Activated CD4-positive, alpha-beta memory T cell treated with anti-CD3 and anti-CD28 coated beads, Interleukin-2, amount 10 ng/mL, durations not matched to agents 7 days and 5 days (primary cell): ENCODE measurements around the gene RIT1. TPM values are rescaled to one million over a fixed set of nuclear protein-coding genes. Genes with fewer than 3 reads are reported as not detected.

Source experiments
- CTCF ChIA-PET: fragments of 350-600 bp; sonication (Branson Sonifier 250); formaldehyde crosslinking; loops from one replicate; lab custom pipeline; 2021; ENCODE audit warnings: antibody characterized with exemption, inconsistent platforms; lab: Charles Lee
- POLR2A ChIA-PET: fragments of 350-600 bp; sonication (Branson Sonifier 250); formaldehyde crosslinking; loops from one replicate; lab custom pipeline; 2021; ENCODE audit warnings: antibody characterized with exemption; lab: Charles Lee
- DNase-seq: peaks from one replicate; pipeline ENCODE4 v3.0.0-alpha.2; 2020
- H3K27ac Mint-ChIP-seq: one replicate; pipeline ENCODE4 v1.8.0; 2021; ENCODE audit warnings: mild to moderate bottlenecking, mixed read lengths
- H3K27me3 Mint-ChIP-seq: one replicate; pipeline ENCODE4 v1.8.0; 2021; ENCODE audit warnings: mixed read lengths
- H3K36me3 Mint-ChIP-seq: one replicate; pipeline ENCODE4 v1.8.0; 2021; ENCODE audit warnings: low read depth, mixed read lengths
- H3K4me1 Mint-ChIP-seq: one replicate; pipeline ENCODE4 v1.8.0; 2021; ENCODE audit warnings: mixed read lengths
- H3K4me3 Mint-ChIP-seq: one replicate; pipeline ENCODE4 v1.8.0; 2021; ENCODE audit warnings: mild to moderate bottlenecking, mixed read lengths
- H3K9me3 Mint-ChIP-seq: one replicate; pipeline ENCODE4 v1.8.0; 2021; ENCODE audit warnings: mixed read lengths
- total RNA-seq, 2 experiments: library from RNA; stranded (reverse); gene quantifications; one replicate each; pipeline ENCODE4 v1.2.3, GENCODE V29; 2021

RIT1 gene
- total RNA-seq, 2 experiments from 2014 or later = 25.0 to 30.9 TPM

- DNase-seq = no peak
- CTCF ChIA-PET = no interaction called here
- Mint-ChIP-seq H3K27me3 (no peaks in the 10 kb centered on the region), H3K9me3 (no peaks in the 10 kb centered on the region), H3K4me3 (no peak overlapping the region), H3K4me1 (peaks cover 11% of the 10 kb centered on the region), H3K36me3 (peaks cover 9% of the 10 kb centered on the region), H3K27ac (no peak overlapping the region)
- POLR2A ChIA-PET = no interaction called here
Observed at GRCh38 chr1:155888481-155888880, 22.7 kb downstream of the RIT1 start.

- H3K27me3 Mint-ChIP-seq = no peaks in the 10 kb centered on the region
- ChIA-PET POLR2A (interaction anchor here (0.8 kb wide), 1 partner anchor 26 kb away, joined by 3 read pairs; the partner anchor contains the start of gene RIT1), CTCF (no interaction called here)
- no peaks in the 10 kb centered on the region for H3K4me1 Mint-ChIP-seq
- no peak for DNase-seq
- H3K27ac Mint-ChIP-seq = no peak overlapping the region
- H3K36me3 Mint-ChIP-seq = peaks cover 22% of the 10 kb centered on the region
- H3K9me3 Mint-ChIP-seq = no peaks in the 10 kb centered on the region
- H3K4me3 Mint-ChIP-seq = no peak overlapping the region
Observed at GRCh38 chr1:155884982-155885381, 26.2 kb downstream of the RIT1 start.

GRCh38 chr1:155884031-155884960 is 26.9 kb downstream of the RIT1 start:
- H3K36me3 Mint-ChIP-seq = peaks cover 26% of the 10 kb centered on the region
- no peak overlapping the region for H3K4me3 Mint-ChIP-seq
- POLR2A ChIA-PET = interaction anchor here (0.8 to 2.0 kb wide), 2 partner anchors 9 to 26 kb away, joined by 3 to 11 read pairs; partner anchors contain the start of gene RIT1

GRCh38 chr1:155882766-155883165 is 28.4 kb downstream of the RIT1 start:
- POLR2A ChIA-PET = interaction anchor here (1.0 to 2.0 kb wide), 4 partner anchors 10 to 48 kb away, joined by 3 to 11 read pairs (median 4); partner anchors contain the start of gene SYT11
- peaks cover 26% of the 10 kb centered on the region for H3K36me3 Mint-ChIP-seq
- H3K4me3 Mint-ChIP-seq = no peak overlapping the region
- CTCF ChIA-PET = interaction anchor here (0.7 to 1.1 kb wide), 3 partner anchors 9 to 219 kb away, joined by 3 to 4 read pairs (median 3); no protein-coding TSS in a partner anchor
- no peaks in the 10 kb centered on the region for H3K9me3 Mint-ChIP-seq
- no peak overlapping the region for H3K27ac Mint-ChIP-seq
- no peaks in the 10 kb centered on the region for H3K27me3 Mint-ChIP-seq
- DNase-seq = no peak
- H3K4me1 Mint-ChIP-seq = no peaks in the 10 kb centered on the region

More at GRCh38 chr1:155884031-155884960, 26.9 kb downstream of the RIT1 start:
- DNase-seq = no peak
- Mint-ChIP-seq H3K27ac (no peak overlapping the region), H3K27me3 (no peaks in the 10 kb centered on the region), H3K9me3 (no peaks in the 10 kb centered on the region), H3K4me1 (no peaks in the 10 kb centered on the region)
- CTCF ChIA-PET = no interaction called here

GRCh38 chr1:155882235-155882634 is 28.9 kb downstream of the RIT1 start:
- no peak for DNase-seq
- Mint-ChIP-seq H3K4me3 (no peak overlapping the region), H3K27ac (no peak overlapping the region), H3K4me1 (no peaks in the 10 kb centered on the region), H3K36me3 (peaks cover 26% of the 10 kb centered on the region), H3K27me3 (no peaks in the 10 kb centered on the region), H3K9me3 (no peaks in the 10 kb centered on the region)
- POLR2A ChIA-PET = interaction anchor here (1.5 to 2.0 kb wide), 3 partner anchors 11 to 22 kb away, joined by 3 to 11 read pairs (median 5); partner anchors contain the start of gene SYT11
- CTCF ChIA-PET = interaction anchor here (0.7 to 1.1 kb wide), 3 partner anchors 9 to 220 kb away, joined by 3 to 4 read pairs (median 3); no protein-coding TSS in a partner anchor

- POLR2A ChIA-PET = no interaction called here
- CTCF ChIA-PET = no interaction called here
Observed at GRCh38 chr1:155880950-155881349, 30.2 kb downstream of the RIT1 start.

GRCh38 chr1:155880251-155880650 is 30.9 kb downstream of the RIT1 start:
- no peak for DNase-seq
- H3K9me3 Mint-ChIP-seq = no peaks in the 10 kb centered on the region
- POLR2A ChIA-PET = no interaction called here
- H3K4me1 Mint-ChIP-seq = no peaks in the 10 kb centered on the region
- H3K27ac Mint-ChIP-seq = no peak overlapping the region
- H3K36me3 Mint-ChIP-seq = peaks cover 25% of the 10 kb centered on the region
- no peaks in the 10 kb centered on the region for H3K27me3 Mint-ChIP-seq
- H3K4me3 Mint-ChIP-seq = no peak overlapping the region
- CTCF ChIA-PET = no interaction called here

More at GRCh38 chr1:155880950-155881349, 30.2 kb downstream of the RIT1 start:
- Mint-ChIP-seq H3K4me3 (no peak overlapping the region), H3K27me3 (no peaks in the 10 kb centered on the region), H3K27ac (no peak overlapping the region), H3K36me3 (peaks cover 22% of the 10 kb centered on the region), H3K4me1 (no peaks in the 10 kb centered on the region), H3K9me3 (no peaks in the 10 kb centered on the region)
- no peak for DNase-seq

- H3K4me3 Mint-ChIP-seq = no peak overlapping the region
- H3K27me3 Mint-ChIP-seq = no peaks in the 10 kb centered on the region
- CTCF ChIA-PET = no interaction called here
- no peaks in the 10 kb centered on the region for H3K4me1 Mint-ChIP-seq
- H3K36me3 Mint-ChIP-seq = peaks cover 21% of the 10 kb centered on the region
- H3K9me3 Mint-ChIP-seq = no peaks in the 10 kb centered on the region
- DNase-seq = no peak
- no peak overlapping the region for H3K27ac Mint-ChIP-seq
- POLR2A ChIA-PET = no interaction called here
Observed at GRCh38 chr1:155877945-155878344, 33.2 kb downstream of the RIT1 start.

GRCh38 chr1:155873860-155874259 is 37.3 kb downstream of the RIT1 start:
- peaks cover 20% of the 10 kb centered on the region for H3K36me3 Mint-ChIP-seq
- DNase-seq = no peak
- ChIA-PET POLR2A (interaction anchor here (1.1 kb wide), 1 partner anchor 15 kb away, joined by 4 read pairs; the partner anchor contains the start of gene SYT11), CTCF (interaction anchor here (0.9 kb wide), 1 partner anchor 9 kb away, joined by 4 read pairs; no protein-coding TSS in a partner anchor)
- H3K27me3 Mint-ChIP-seq = no peaks in the 10 kb centered on the region
- no peaks in the 10 kb centered on the region for H3K4me1 Mint-ChIP-seq
- H3K27ac Mint-ChIP-seq = no peak overlapping the region
- no peak overlapping the region for H3K4me3 Mint-ChIP-seq
- H3K9me3 Mint-ChIP-seq = no peaks in the 10 kb centered on the region

GRCh38 chr1:155872527-155872926 is 38.6 kb downstream of the RIT1 start:
- Mint-ChIP-seq H3K27ac (no peak overlapping the region), H3K4me3 (no peak overlapping the region), H3K9me3 (no peaks in the 10 kb centered on the region), H3K36me3 (peaks cover 26% of the 10 kb centered on the region), H3K27me3 (no peaks in the 10 kb centered on the region), H3K4me1 (peaks cover 3% of the 10 kb centered on the region)
- DNase-seq = no peak
- POLR2A ChIA-PET = interaction anchor here (1.7 kb wide), 1 partner anchor 12 kb away, joined by 5 read pairs; the partner anchor contains the start of gene SYT11
- CTCF ChIA-PET = interaction anchor here (1.1 kb wide), 1 partner anchor 143 kb away, joined by 3 read pairs; no protein-coding TSS in a partner anchor

GRCh38 chr1:155871390-155871789 is 39.8 kb downstream of the RIT1 start:
- H3K4me1 Mint-ChIP-seq = peaks cover 3% of the 10 kb centered on the region
- ChIA-PET CTCF (no interaction called here), POLR2A (no interaction called here)
- DNase-seq = no peak
- H3K9me3 Mint-ChIP-seq = no peaks in the 10 kb centered on the region
- peaks cover 26% of the 10 kb centered on the region for H3K36me3 Mint-ChIP-seq
- no peak overlapping the region for H3K27ac Mint-ChIP-seq
- H3K4me3 Mint-ChIP-seq = no peak overlapping the region
- H3K27me3 Mint-ChIP-seq = no peaks in the 10 kb centered on the region

GRCh38 chr1:155867766-155868165 is 43.4 kb downstream of the RIT1 start:
- Mint-ChIP-seq H3K27ac (no peak overlapping the region), H3K4me1 (peaks cover 3% of the 10 kb centered on the region), H3K36me3 (peaks cover 23% of the 10 kb centered on the region), H3K27me3 (no peaks in the 10 kb centered on the region), H3K9me3 (no peaks in the 10 kb centered on the region), H3K4me3 (no peak overlapping the region)
- ChIA-PET CTCF (no interaction called here), POLR2A (no interaction called here)
- no peak for DNase-seq

GRCh38 chr1:155864393-155864792 is 46.8 kb downstream of the RIT1 start:
- Mint-ChIP-seq H3K36me3 (peaks cover 18% of the 10 kb centered on the region), H3K27ac (no peak overlapping the region), H3K27me3 (no peaks in the 10 kb centered on the region), H3K4me3 (no peak overlapping the region), H3K9me3 (no peaks in the 10 kb centered on the region), H3K4me1 (peaks cover 27% of the 10 kb centered on the region)
- POLR2A ChIA-PET = interaction anchor here (2.5 kb wide), 1 partner anchor 70 kb away, joined by 7 read pairs; the partner anchor contains the start of gene KHDC4
- CTCF ChIA-PET = no interaction called here
- DNase-seq = no peak
